ENCODE results near the gene EXOC6B.

DNA sequence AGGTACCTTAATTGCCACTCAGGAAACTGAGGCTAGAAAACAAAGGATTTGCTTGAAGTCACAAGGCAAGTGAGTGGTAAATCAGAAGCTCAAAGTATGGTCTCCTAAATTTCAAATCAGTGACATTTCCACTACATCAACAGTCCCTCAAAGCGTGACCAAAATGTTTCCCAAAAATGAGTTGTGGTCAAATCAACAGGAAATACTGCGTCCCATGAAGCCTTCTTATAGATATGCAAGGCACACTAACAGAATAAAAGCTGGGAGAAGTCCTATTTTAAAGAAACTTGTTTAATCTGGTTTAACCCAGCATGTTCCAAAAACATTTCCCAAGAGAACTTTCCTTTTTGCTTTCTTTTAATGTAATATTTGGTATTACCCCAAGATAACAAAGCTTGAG is 249.4 kb downstream of the EXOC6B start:
- TF ChIP-seq, protein P1, sequence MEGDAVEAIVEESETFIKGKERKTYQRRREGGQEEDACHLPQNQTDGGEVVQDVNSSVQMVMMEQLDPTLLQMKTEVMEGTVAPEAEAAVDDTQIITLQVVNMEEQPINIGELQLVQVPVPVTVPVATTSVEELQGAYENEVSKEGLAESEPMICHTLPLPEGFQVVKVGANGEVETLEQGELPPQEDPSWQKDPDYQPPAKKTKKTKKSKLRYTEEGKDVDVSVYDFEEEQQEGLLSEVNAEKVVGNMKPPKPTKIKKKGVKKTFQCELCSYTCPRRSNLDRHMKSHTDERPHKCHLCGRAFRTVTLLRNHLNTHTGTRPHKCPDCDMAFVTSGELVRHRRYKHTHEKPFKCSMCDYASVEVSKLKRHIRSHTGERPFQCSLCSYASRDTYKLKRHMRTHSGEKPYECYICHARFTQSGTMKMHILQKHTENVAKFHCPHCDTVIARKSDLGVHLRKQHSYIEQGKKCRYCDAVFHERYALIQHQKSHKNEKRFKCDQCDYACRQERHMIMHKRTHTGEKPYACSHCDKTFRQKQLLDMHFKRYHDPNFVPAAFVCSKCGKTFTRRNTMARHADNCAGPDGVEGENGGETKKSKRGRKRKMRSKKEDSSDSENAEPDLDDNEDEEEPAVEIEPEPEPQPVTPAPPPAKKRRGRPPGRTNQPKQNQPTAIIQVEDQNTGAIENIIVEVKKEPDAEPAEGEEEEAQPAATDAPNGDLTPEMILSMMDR (IDR thresholded peaks at IDR 0.05), result no peak
- TF ChIP-seq POLR2A (IDR thresholded peaks at IDR 0.05), result no peak
